ENCODE data around the gene HSPG2. TPM values are rescaled to one million over a fixed set of nuclear protein-coding genes. Genes with fewer than 3 reads are reported as not detected.

Gene HSPG2
- total and polyA plus RNA-seq, 2 of the 13 experiments (the other 11 are each of a cell fraction or from before 2014, with no cell fraction given): 9.1 to 13.1 TPM

- TF ChIP-seq E2F2 (CRISPR knock-in tag; IDR thresholded peaks at IDR 0.05; ENCODE audit: borderline replicate concordance) (no peak), ZMAT5 (CRISPR knock-in tag; IDR thresholded peaks at IDR 0.05; ENCODE audit: borderline replicate concordance, low read depth) (no peak), ZMAT3 (CRISPR knock-in tag; conservative IDR thresholded peaks at IDR 0.05) (no peak), PHF5A (CRISPR knock-in tag; IDR thresholded peaks at IDR 0.05; ENCODE audit: low read depth, unreplicated experiment) (no peak), CEBPB (IDR thresholded peaks at IDR 0.05; ENCODE audit: borderline replicate concordance, low read depth, low read length) (no peak), TCF7L2 (IDR thresholded peaks at IDR 0.05; ENCODE audit: low read depth, low read length) (no peak), FOXJ3 (CRISPR knock-in tag; IDR thresholded peaks at IDR 0.05; ENCODE audit: borderline replicate concordance) (no peak), ZKSCAN1 (IDR thresholded peaks at IDR 0.05; ENCODE audit: low read length) (no peak), ZHX2 (IDR thresholded peaks at IDR 0.05; ENCODE audit: low read depth) (no peak), ZHX2 (CRISPR knock-in tag; IDR thresholded peaks at IDR 0.05; ENCODE audit: borderline replicate concordance) (no peak), PATZ1 (CRISPR knock-in tag; IDR thresholded peaks at IDR 0.05) (no peak), ZNF343 (CRISPR knock-in tag; IDR thresholded peaks at IDR 0.05) (no peak), GABPB1 (CRISPR knock-in tag; IDR thresholded peaks at IDR 0.05) (no peak)
- Histone ChIP-seq H3K9me3 (ENCODE audit: low read length) (no peaks in the 10 kb centered on the region), H2AFZ (ENCODE audit: low read length) (no peak overlapping the region), H3K79me2 (ENCODE audit: insufficient read depth, low read length) (no peaks in the 10 kb centered on the region), H3K27me3 (ENCODE audit: control insufficient read depth in 1 of 2, insufficient read depth in 2 of 2, low read length in 2 of 2) (no peaks in the 10 kb centered on the region), H3K36me3 (replicated peaks in 1 of 2; ENCODE audit: control insufficient read depth in 1 of 2, insufficient read depth in 2 of 2, low read length in 2 of 2) (peaks cover 11 to 37% of the 10 kb centered on the region in 2 experiments; a peak in 3 of 5 replicates), H4K20me1 (ENCODE audit: insufficient read depth, low read length) (no peaks in the 10 kb centered on the region), H3K4me1 (ENCODE audit: insufficient read depth, low read length) (peaks cover 33% of the 10 kb centered on the region), H3K4me3 (replicated peaks in 1 of 3; ENCODE audit: insufficient read depth in 1 of 3, low read depth in 2 of 3, low read length in 3 of 3) (no peak overlapping the region), H3K4me2 (ENCODE audit: low read depth, low read length) (no peak overlapping the region), H3K27ac (ENCODE audit: extremely low read length, insufficient read depth, low read length) (no peak overlapping the region), H3K9ac (ENCODE audit: insufficient read depth, low read depth, low read length) (no peak overlapping the region)
- no peak for ATAC-seq
- CTCF ChIA-PET (ENCODE audit: low intra/inter-chr PET ratio, low total read pairs): no interaction called here
- 90% methylated on average over 3 of the region's 12 CpGs for WGBS (ENCODE audit: low lambda C conversion rate)
- no TSS peak for BruUV-seq (replicated peaks)
- no peak for DNase-seq (ENCODE audit: low spot score)
- FAIRE-seq: no peak
- POLR2A ChIA-PET: no interaction called here
- in situ Hi-C loops (cut with HindIII; ENCODE audit: extremely low pct_ligation_motif_present, low pct_unique_long_range_greater_than_20kb): no loop called here
- intact Hi-C loops (cut with micrococcal nuclease; ENCODE audit: unreplicated experiment): no loop called here
These were observed 73.1 kb downstream of the HSPG2 start for GRCh38 chr1:21863981-21864380.
